ENCODE results near the gene ZNF500.

The ZNF500 gene

DNA sequence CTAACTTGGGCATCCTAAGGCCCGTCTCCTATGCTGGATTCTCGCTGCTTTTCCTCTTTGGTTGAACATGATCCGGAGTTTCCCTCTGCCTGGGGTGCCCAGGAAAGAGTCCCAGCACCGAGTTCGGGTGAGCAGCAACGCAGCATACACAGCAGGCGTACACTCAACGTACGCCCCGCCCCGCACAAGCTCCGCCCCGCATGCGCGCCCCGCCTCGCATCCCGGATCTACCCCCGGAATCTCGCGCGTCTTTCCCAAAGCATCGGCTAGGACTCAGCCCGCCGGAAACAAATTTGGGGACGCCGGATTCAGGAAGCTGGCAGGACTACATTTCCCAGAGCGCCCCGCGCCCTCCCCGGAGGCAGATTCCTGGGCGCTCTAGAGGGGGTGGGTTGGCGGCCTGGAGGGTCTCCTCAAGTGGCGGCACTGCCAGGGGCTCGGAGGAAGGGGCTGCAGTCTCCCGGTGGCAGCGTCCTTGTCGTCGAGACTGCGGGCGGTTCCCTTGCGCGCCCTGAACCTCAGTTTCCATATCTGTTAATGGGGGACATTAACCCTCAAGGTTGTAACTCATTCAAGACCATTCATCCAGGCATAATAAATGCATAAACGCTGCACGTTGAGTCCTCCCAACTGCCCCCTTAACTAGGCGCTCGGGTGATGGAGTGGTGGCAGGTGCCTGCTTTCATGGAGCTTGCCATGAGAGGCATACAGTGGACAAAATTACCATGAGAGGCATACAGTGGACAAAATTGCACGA lies 1.8 kb upstream of the ZNF500 start:
- Mint-ChIP-seq H3K4me3 (peak overlapping the region; percentile 85), H3K9me3 (no peaks in the 10 kb centered on the region), H3K27ac (peak overlapping the region; percentile 87), H3K36me3 (ENCODE audit: low read depth) (no peaks in the 10 kb centered on the region), H3K4me1 (peaks cover 23% of the 10 kb centered on the region), H3K27me3 (no peaks in the 10 kb centered on the region)
- ATAC-seq = peak; percentile 82
- DNase-seq = peak; percentile 93

GRCh38 chr16:4767872-4768548 lies 1.0 kb upstream of the ZNF500 start:
- DNase-seq (no peak), ATAC-seq (peak; percentile 8)
- H3K9me3 Mint-ChIP-seq = no peaks in the 10 kb centered on the region
- H3K4me3 Mint-ChIP-seq = peak overlapping the region; percentile 85
- no peaks in the 10 kb centered on the region for H3K36me3 Mint-ChIP-seq (ENCODE audit: low read depth)
- peaks cover 23% of the 10 kb centered on the region for H3K4me1 Mint-ChIP-seq
- H3K27ac Mint-ChIP-seq = peak overlapping the region; percentile 87
- no peaks in the 10 kb centered on the region for H3K27me3 Mint-ChIP-seq

DNA sequence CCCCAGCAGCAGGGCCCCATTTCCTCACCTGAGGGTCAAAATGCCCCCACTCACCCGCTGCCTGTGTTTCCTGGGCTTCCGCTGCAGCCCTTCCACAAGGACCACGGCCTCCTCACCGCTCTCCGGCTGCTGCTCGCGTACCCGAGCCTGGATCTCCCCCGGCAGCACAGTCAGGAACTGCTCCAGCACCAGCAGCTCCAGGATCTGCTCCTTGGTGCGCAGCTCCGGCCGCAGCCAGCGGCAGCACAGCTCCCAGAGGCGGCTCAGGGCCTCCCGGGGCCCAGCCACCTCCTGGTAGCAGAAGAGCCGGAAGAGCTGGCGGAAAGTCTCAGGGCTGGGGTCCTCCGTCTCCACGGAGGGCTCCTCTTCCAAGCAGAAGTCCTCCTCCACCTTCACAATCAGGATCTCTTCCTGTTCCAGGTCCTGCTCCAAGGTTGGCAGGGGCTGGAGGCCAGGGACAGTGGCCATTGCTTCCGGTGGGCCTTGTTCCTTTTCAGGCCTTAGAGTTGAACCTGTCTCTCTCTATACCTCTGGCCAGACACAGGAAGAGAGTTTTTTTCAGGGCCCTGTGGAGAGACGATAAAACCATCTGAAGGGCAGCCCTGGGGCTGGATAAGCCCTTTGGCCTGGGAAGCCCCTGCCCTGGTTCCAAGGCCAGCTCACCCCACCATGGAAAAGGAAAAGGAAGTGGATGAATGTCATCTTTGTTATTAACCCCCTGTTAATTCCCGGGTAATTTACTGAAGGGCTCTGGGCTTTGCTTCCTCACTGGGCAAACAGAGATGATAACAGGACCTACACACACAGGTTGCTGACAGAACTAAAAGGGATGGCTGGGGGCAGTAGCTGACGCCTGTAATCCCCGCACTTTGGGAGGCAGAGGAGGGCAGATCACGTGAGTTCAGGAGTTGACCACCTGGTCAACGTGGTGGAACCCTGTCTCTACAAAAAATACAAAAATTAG lies 1.2 kb downstream of the ZNF500 start:
- ATAC-seq (no peak), DNase-seq (no peak)
- Mint-ChIP-seq H3K27me3 (no peaks in the 10 kb centered on the region), H3K4me1 (peaks cover 23% of the 10 kb centered on the region), H3K36me3 (ENCODE audit: low read depth) (no peaks in the 10 kb centered on the region), H3K9me3 (no peaks in the 10 kb centered on the region), H3K4me3 (peak overlapping the region; percentile 85), H3K27ac (peak overlapping the region; percentile 86)

DNA sequence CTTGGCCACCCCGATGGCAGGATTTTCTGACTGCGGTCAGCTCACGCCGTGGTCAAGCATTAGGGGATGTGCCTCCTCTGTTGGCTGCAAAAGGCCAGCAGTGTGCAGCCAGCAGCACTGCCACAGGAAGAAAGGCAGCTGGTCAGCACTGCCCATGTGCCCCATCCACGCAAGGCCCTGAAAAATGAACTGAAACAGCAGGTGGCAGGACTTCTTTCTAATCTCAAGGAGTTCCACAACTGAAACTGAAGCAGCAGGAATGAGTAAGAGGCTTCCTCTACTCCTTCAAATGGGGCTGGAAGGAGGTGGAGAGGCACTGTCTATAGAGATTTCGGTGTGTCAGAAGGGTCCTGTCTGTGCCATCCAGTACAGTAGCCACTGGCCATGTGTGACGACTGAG lies 3.2 kb downstream of the ZNF500 start:
- ATAC-seq = no peak
- peaks cover 11% of the 10 kb centered on the region for H3K36me3 Mint-ChIP-seq (ENCODE audit: low read depth)
- no peak overlapping the region for H3K27ac Mint-ChIP-seq
- H3K4me1 Mint-ChIP-seq = peaks cover 23% of the 10 kb centered on the region
- no peaks in the 10 kb centered on the region for H3K27me3 Mint-ChIP-seq
- no peak overlapping the region for H3K4me3 Mint-ChIP-seq
- no peak for DNase-seq
- H3K9me3 Mint-ChIP-seq = no peaks in the 10 kb centered on the region

GRCh38 chr16:4762205-4762604 lies 4.8 kb downstream of the ZNF500 start:
- Mint-ChIP-seq H3K4me1 (peaks cover 10% of the 10 kb centered on the region), H3K27ac (no peak overlapping the region), H3K4me3 (no peak overlapping the region), H3K9me3 (no peaks in the 10 kb centered on the region), H3K36me3 (ENCODE audit: low read depth) (peaks cover 16% of the 10 kb centered on the region), H3K27me3 (no peaks in the 10 kb centered on the region)
- DNase-seq (no peak), ATAC-seq (no peak)

GRCh38 chr16:4760221-4760910 lies 6.6 kb downstream of the ZNF500 start:
- no peaks in the 10 kb centered on the region for H3K9me3 Mint-ChIP-seq
- DNase-seq (no peak), ATAC-seq (no peak)
- no peaks in the 10 kb centered on the region for H3K4me1 Mint-ChIP-seq
- peaks cover 30% of the 10 kb centered on the region for H3K36me3 Mint-ChIP-seq (ENCODE audit: low read depth)
- H3K27me3 Mint-ChIP-seq = no peaks in the 10 kb centered on the region
- H3K4me3 Mint-ChIP-seq = no peak overlapping the region
- H3K27ac Mint-ChIP-seq = no peak overlapping the region

DNA sequence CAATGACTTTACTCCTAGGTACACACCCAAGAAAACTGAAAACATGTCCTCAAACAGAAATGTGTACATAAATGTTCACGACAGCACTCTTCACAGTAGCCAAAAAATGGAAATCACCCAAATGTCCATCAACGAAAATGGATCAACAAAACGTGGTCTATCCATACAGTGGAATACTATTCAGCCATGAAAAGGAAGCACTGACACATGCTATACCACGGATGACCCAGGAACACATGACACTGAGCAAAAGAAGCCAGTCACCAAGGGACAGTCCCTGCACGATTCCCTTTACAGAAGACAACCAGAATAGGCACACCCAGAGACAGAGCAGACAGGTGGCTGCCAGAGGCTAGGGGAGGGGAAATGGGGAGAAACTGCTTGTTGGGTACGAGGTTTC lies 11.3 kb downstream of the ZNF500 start:
- H3K4me3 Mint-ChIP-seq = no peak overlapping the region
- H3K27ac Mint-ChIP-seq = no peak overlapping the region
- H3K27me3 Mint-ChIP-seq = no peaks in the 10 kb centered on the region
- DNase-seq (no peak), ATAC-seq (no peak)
- H3K9me3 Mint-ChIP-seq = no peaks in the 10 kb centered on the region
- H3K36me3 Mint-ChIP-seq (ENCODE audit: low read depth) = peaks cover 41% of the 10 kb centered on the region
- no peaks in the 10 kb centered on the region for H3K4me1 Mint-ChIP-seq

DNA sequence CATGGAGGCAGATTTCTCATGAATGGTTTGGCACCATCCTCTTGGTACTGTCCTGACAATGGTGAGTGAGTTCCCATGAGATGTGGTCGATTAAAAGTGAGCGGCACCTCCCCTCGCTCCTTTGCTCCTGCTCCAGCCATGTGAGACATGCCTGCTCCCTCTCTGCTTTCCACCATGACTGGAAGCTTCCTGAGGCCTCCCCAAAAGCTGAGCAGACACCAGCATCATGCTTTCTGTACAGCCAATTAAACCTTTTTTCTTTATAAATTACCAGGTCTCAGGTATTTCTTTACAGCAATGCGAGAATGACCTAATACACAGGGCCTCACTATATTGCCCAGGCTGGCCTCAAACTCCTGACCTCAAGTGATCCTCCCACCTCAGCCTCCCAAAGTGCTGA lies 12.1 kb downstream of the ZNF500 start:
- Mint-ChIP-seq H3K9me3 (no peaks in the 10 kb centered on the region), H3K4me1 (no peaks in the 10 kb centered on the region), H3K4me3 (no peak overlapping the region), H3K27me3 (no peaks in the 10 kb centered on the region), H3K36me3 (ENCODE audit: low read depth) (peaks cover 38% of the 10 kb centered on the region), H3K27ac (no peak overlapping the region)
- DNase-seq (no peak), ATAC-seq (no peak)

- no peak overlapping the region for H3K27ac Mint-ChIP-seq
- H3K36me3 Mint-ChIP-seq (ENCODE audit: low read depth) = peaks cover 26% of the 10 kb centered on the region
- H3K4me3 Mint-ChIP-seq = no peak overlapping the region
- no peak for ATAC-seq
- no peaks in the 10 kb centered on the region for H3K9me3 Mint-ChIP-seq
- DNase-seq = no peak
- no peaks in the 10 kb centered on the region for H3K27me3 Mint-ChIP-seq
- peaks cover 3% of the 10 kb centered on the region for H3K4me1 Mint-ChIP-seq
These were observed 13.7 kb downstream of the ZNF500 start for GRCh38 chr16:4753227-4753626.

- Mint-ChIP-seq H3K27ac (no peak overlapping the region), H3K9me3 (no peaks in the 10 kb centered on the region), H3K4me1 (peaks cover 10% of the 10 kb centered on the region), H3K4me3 (no peak overlapping the region), H3K36me3 (ENCODE audit: low read depth) (peaks cover 26% of the 10 kb centered on the region), H3K27me3 (no peaks in the 10 kb centered on the region)
- no peak for DNase-seq
- no peak for ATAC-seq
These were observed 14.4 kb downstream of the ZNF500 start for GRCh38 chr16:4752351-4753100.

GRCh38 chr16:4750896-4751295 lies 16.1 kb downstream of the ZNF500 start:
- H3K4me1 Mint-ChIP-seq = peaks cover 16% of the 10 kb centered on the region
- DNase-seq (no peak), ATAC-seq (no peak)
- no peaks in the 10 kb centered on the region for H3K27me3 Mint-ChIP-seq
- H3K4me3 Mint-ChIP-seq = no peak overlapping the region
- peaks cover 17% of the 10 kb centered on the region for H3K36me3 Mint-ChIP-seq (ENCODE audit: low read depth)
- H3K9me3 Mint-ChIP-seq = no peaks in the 10 kb centered on the region
- H3K27ac Mint-ChIP-seq = no peak overlapping the region

GRCh38 chr16:4749700-4750257 lies 17.2 kb downstream of the ZNF500 start:
- DNase-seq (no peak), ATAC-seq (no peak)
- H3K36me3 Mint-ChIP-seq (ENCODE audit: low read depth) = peaks cover 7% of the 10 kb centered on the region
- H3K9me3 Mint-ChIP-seq = no peaks in the 10 kb centered on the region
- H3K4me3 Mint-ChIP-seq = no peak overlapping the region
- no peaks in the 10 kb centered on the region for H3K27me3 Mint-ChIP-seq
- H3K27ac Mint-ChIP-seq = no peak overlapping the region
- peaks cover 16% of the 10 kb centered on the region for H3K4me1 Mint-ChIP-seq

DNA sequence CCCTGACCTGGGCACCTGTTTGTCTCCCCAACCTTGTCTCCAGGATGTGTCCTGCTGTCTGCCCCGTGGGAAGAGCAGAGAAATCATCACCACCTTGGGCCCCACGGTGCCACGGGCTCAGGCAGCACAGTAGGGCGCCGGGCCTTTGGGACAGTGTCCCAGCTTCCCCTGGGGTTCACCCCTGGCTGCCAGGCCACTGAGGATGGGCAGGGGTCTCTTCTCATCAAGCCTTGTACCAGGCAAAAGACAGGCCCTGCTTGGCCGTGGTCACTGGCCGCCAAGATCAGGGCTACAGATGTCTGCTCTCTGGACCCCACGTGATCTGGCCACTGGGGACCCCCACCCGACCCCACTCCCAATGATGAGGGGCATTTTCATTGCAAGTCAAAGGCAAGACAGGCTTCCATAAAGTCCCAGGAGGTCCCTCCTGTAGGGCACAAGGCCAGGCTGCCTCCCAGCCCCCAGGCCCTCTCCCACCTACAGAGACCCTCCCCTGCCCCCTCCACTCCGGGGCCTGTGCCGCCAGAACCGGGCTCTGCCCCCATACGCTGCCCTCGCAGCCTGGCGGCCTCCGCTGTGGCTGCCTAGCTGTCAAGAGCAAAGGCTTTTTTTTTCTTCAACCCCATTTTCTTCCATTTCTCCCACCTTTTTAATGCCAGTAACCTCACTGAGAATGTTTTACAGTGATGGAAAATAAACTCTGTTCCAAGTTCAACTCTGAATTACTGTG lies 18.1 kb downstream of the ZNF500 start:
- no peak overlapping the region for H3K4me3 Mint-ChIP-seq
- H3K4me1 Mint-ChIP-seq = peaks cover 16% of the 10 kb centered on the region
- peak overlapping the region; percentile 60 for H3K27ac Mint-ChIP-seq
- H3K9me3 Mint-ChIP-seq = no peaks in the 10 kb centered on the region
- no peak for ATAC-seq
- DNase-seq = no peak
- no peaks in the 10 kb centered on the region for H3K27me3 Mint-ChIP-seq
- peaks cover 5% of the 10 kb centered on the region for H3K36me3 Mint-ChIP-seq (ENCODE audit: low read depth)
